Prostate gland (tissue), 2 donors: ENCODE data around the gene SLC24A3. TPM values are rescaled to one million over a fixed set of nuclear protein-coding genes. Genes with fewer than 3 reads are reported as not detected.

Experiments used
- DNase-seq: peaks from one replicate; pipeline ENCODE4 v3.0.0-alpha.2; 2019; ENCODE audit warnings: low spot score
- H3K27ac ChIP-seq, 2 donors: fragments of 200-600 bp; sonication (generic); 2 replicates each; pipeline ENCODE4 v1.5.1; 2017 to 2019
- H3K27me3 ChIP-seq: fragments of 200-600 bp; sonication (generic); replicated peaks from 2 replicates; pipeline ENCODE4 v1.5.1; 2019; ENCODE audit not compliant: insufficient read depth
- H3K36me3 ChIP-seq, 2 donors: fragments of 200-600 bp; sonication (generic); 1 replicate in 1 of 2; 2 replicates in 1 of 2; pipeline versions ENCODE4 v1.5.1 to v1.8.1; 2017 to 2019
- H3K4me1 ChIP-seq: fragments of 200-600 bp; sonication (generic); replicated peaks from 2 replicates; pipeline ENCODE4 v1.5.1; 2019
- H3K4me3 ChIP-seq, 2 donors: fragments of 200-600 bp; sonication (generic); 2 replicates each; pipeline ENCODE4 v1.5.1; 2017 to 2019
- H3K9me3 ChIP-seq: fragments of 200-600 bp; sonication (generic); 2 replicates; pipeline ENCODE4 v1.5.1; 2017
- CTCF ChIP-seq, 4 experiments: fragments of 200-600 bp in 2 of 4; fragments of 450-650 bp in 2 of 4; sonication (generic) in 2 of 4; IDR thresholded peaks; 1 replicate in 3 of 4; 2 replicates in 1 of 4; pipeline ENCODE4 v1.5.1; 2016 to 2019; ENCODE audit warnings: antibody characterized with exemption in 4 of 4, mild to moderate bottlenecking in 2 of 4, moderate library complexity in 2 of 4
- POLR2A ChIP-seq: fragments of 450-650 bp; IDR thresholded peaks from one replicate; pipeline ENCODE4 v1.6.1; 2016; ENCODE audit warnings: antibody characterized with exemption, mild to moderate bottlenecking
- POLR2AphosphoS5 ChIP-seq: sonication (generic); formaldehyde crosslinking; IDR thresholded peaks from one replicate; pipeline ENCODE4 v1.6.1; 2017; ENCODE audit warnings: antibody characterized with exemption
- WGBS: methylation state at CpG from one replicate; pipeline ENCODE4 v1.1.5; 2018; 5-methylcytosine and 5-hydroxymethylcytosine counted together
- intact Hi-C: fragments of 100-400 bp; cut with DNase I; formaldehyde crosslinking; loops from one replicate; pipeline ENCODE4 v1.14.2; 2022
- total RNA-seq, 2 donors: library from RNA; depleted of rRNA; stranded (reverse); fragments of >200 nt; gene quantifications; one replicate each; pipeline ENCODE4 v1.1.0, GENCODE V29; 2016

Gene SLC24A3
- total RNA-seq, 2 donors from 2014 or later, result 4.6 to 8.0 TPM

GRCh38 chr20:19433371-19434350 lies 221.2 kb downstream of the SLC24A3 start:
- WGBS, result 88% methylated on average over 10 of the region's 10 CpGs
- DNase-seq, result no peak
- H3K4me1 ChIP-seq, result no peaks in the 10 kb centered on the region
- H3K4me3 ChIP-seq, result no peak overlapping the region
- no peaks in the 10 kb centered on the region for H3K9me3 ChIP-seq
- TF ChIP-seq POLR2A (no peak), CTCF (IDR thresholded peaks at IDR 0.05) (no peak), POLR2AphosphoS5 (no peak)
- no peaks in the 10 kb centered on the region for H3K27me3 ChIP-seq
- intact Hi-C loops, result no loop called here
- no peaks in the 10 kb centered on the region for H3K36me3 ChIP-seq
- H3K27ac ChIP-seq, result no peak overlapping the region

GRCh38 chr20:19435316-19435715 lies 222.9 kb downstream of the SLC24A3 start:
- no peak for TF ChIP-seq CTCF (IDR thresholded peaks at IDR 0.05)
- no peak for TF ChIP-seq POLR2AphosphoS5
- no peak for TF ChIP-seq POLR2A
- Histone ChIP-seq H3K27ac (no peak overlapping the region), H3K27me3 (no peaks in the 10 kb centered on the region), H3K4me1 (no peaks in the 10 kb centered on the region), H3K4me3 (no peak overlapping the region), H3K36me3 (no peaks in the 10 kb centered on the region), H3K9me3 (no peaks in the 10 kb centered on the region)
- no peak for DNase-seq
- 76% methylated on average over 3 of the region's 3 CpGs for WGBS
- intact Hi-C loops, result no loop called here

GRCh38 chr20:19435821-19436220 lies 223.4 kb downstream of the SLC24A3 start:
- Histone ChIP-seq H3K9me3 (no peaks in the 10 kb centered on the region), H3K27ac (no peak overlapping the region), H3K4me1 (no peaks in the 10 kb centered on the region), H3K4me3 (no peak overlapping the region), H3K36me3 (no peaks in the 10 kb centered on the region), H3K27me3 (no peaks in the 10 kb centered on the region)
- DNase-seq, result no peak
- intact Hi-C loops, result no loop called here
- no peak for TF ChIP-seq POLR2A
- no peak for TF ChIP-seq CTCF (IDR thresholded peaks at IDR 0.05)
- no peak for TF ChIP-seq POLR2AphosphoS5

GRCh38 chr20:19438488-19438887 lies 226.0 kb downstream of the SLC24A3 start:
- intact Hi-C loops, result no loop called here

More at GRCh38 chr20:19438488-19438887, 226.0 kb downstream of the SLC24A3 start:
- TF ChIP-seq POLR2AphosphoS5 (no peak), CTCF (IDR thresholded peaks at IDR 0.05) (no peak), POLR2A (no peak)
- Histone ChIP-seq H3K27ac (no peak overlapping the region), H3K36me3 (no peaks in the 10 kb centered on the region), H3K27me3 (no peaks in the 10 kb centered on the region), H3K9me3 (no peaks in the 10 kb centered on the region), H3K4me3 (no peak overlapping the region), H3K4me1 (no peaks in the 10 kb centered on the region)
- WGBS, result 67% methylated on average over 2 of the region's 2 CpGs
- no peak for DNase-seq
